Thyroid gland (tissue), 4 donors: ENCODE results near the gene SCAPER. TPM values are rescaled to one million over a fixed set of nuclear protein-coding genes. Genes with fewer than 3 reads are reported as not detected.
"Not testable (repeated sequence)": the region's sequence is repeated elsewhere in the genome, so short reads cannot be mapped to it uniquely, and the experiment has no call there.

Experiments
- DNase-seq, 2 donors: peaks; one replicate each; pipeline ENCODE4 v3.0.0-alpha.2; 2019
- H3K27ac ChIP-seq, 3 donors: fragments of 200-600 bp; sonication (generic); 1 replicate in 2 of 3; 2 replicates in 1 of 3; pipeline ENCODE4 v1.5.1; 2016 to 2019; ENCODE audit warnings: mild to moderate bottlenecking in 1 of 3, moderate library complexity in 1 of 3
- H3K27me3 ChIP-seq: fragments of 200-600 bp; sonication (generic); one replicate; pipeline ENCODE4 v1.5.1; 2019
- H3K36me3 ChIP-seq, 2 donors: fragments of 200-600 bp; sonication (generic); one replicate each; pipeline ENCODE4 v1.5.1; 2016 to 2019
- H3K4me1 ChIP-seq, 2 donors: fragments of 200-600 bp; sonication (generic); one replicate each; pipeline ENCODE4 v1.5.1; 2017 to 2019
- H3K4me3 ChIP-seq, 3 donors: fragments of 200-600 bp; sonication (generic); replicated peaks in 1 of 3; 1 replicate in 2 of 3; 2 replicates in 1 of 3; pipeline ENCODE4 v1.5.1; 2016; ENCODE audit warnings: mild to moderate bottlenecking in 1 of 3
- H3K9me3 ChIP-seq: fragments of 200-600 bp; sonication (generic); one replicate; pipeline ENCODE4 v1.5.1; 2017
- CTCF ChIP-seq, 6 experiments: fragments of 200-600 bp in 3 of 6; fragments of 450-650 bp in 3 of 6; sonication (generic) in 3 of 6; IDR thresholded peaks; one replicate each; pipeline ENCODE4 v1.5.1; 2016 to 2019; ENCODE audit warnings: antibody characterized with exemption in 6 of 6, mild to moderate bottlenecking in 2 of 6, inconsistent platforms in 1 of 6, moderate library complexity in 1 of 6
- POLR2A ChIP-seq, 2 donors: fragments of 450-650 bp; IDR thresholded peaks; one replicate each; pipeline ENCODE4 v1.6.1; 2017; ENCODE audit warnings: antibody characterized with exemption in 2 of 2, mild to moderate bottlenecking in 2 of 2, moderate library complexity in 1 of 2
- WGBS, 2 donors: methylation state at CpG; one replicate each; pipeline ENCODE4 v1.1.5; 2017; 5-methylcytosine and 5-hydroxymethylcytosine counted together
- intact Hi-C: fragments of 100-400 bp; cut with DNase I; formaldehyde crosslinking; loops from one replicate; pipeline ENCODE4 v1.15.1; 2023
- total RNA-seq, 4 donors: library from RNA; depleted of rRNA; stranded (reverse); fragments of >200 nt; gene quantifications; one replicate each; pipeline ENCODE4 v1.2.3, GENCODE V29; 2016

Gene SCAPER
- total RNA-seq, 4 donors from 2014 or later: 45.2 to 90.8 (median 63.6) TPM

DNA sequence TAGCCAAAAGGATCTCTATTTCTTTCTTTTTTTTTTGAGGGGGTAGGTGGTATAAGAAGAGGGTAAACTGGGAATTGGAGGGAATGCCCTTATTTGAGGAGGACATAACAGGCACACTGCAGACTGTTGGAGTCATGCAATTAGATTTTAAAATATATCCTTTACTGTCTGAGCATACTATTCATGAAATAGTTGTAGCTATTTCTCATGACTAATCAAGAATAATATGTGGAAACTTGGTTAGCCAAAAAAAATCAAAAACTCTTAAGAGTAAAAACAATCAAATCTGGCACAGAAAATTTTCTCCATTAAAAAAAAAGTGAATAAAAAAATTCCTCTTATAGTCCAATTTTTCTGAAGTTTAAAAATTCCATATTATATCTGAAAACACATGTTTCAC lies 174.9 kb downstream of the SCAPER start:
- intact Hi-C loops: no loop called here
- no peak for DNase-seq
- Histone ChIP-seq H3K36me3 (peaks cover 0 to 6% of the 10 kb centered on the region in 2 donors), H3K4me1 (no peaks in the 10 kb centered on the region), H3K27me3 (no peaks in the 10 kb centered on the region), H3K9me3 (no peaks in the 10 kb centered on the region), H3K4me3 (no peak overlapping the region), H3K27ac (no peak overlapping the region)
- TF ChIP-seq POLR2A (IDR thresholded peaks at IDR 0.05): no peak
- no peak for TF ChIP-seq CTCF (IDR thresholded peaks at IDR 0.05)

DNA sequence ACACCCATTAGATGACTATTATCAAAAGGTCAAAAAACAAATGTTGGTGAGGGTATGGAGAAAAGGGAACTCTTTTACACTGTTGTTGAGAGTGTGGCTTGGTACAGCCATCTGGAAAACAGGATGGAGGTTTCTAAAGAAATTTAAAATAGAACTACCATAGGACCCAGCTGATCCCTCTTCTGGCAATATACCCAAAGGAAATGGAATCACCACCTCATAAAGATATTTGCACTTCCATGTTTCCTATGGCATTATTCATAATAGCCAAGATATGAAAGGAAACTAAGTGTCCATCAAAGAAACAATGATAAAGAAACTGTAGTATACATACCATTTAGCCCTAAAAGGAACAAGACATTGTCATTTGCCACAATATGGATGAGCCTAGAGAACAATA lies 186.3 kb downstream of the SCAPER start:
- intact Hi-C loops: no loop called here
- H3K9me3 ChIP-seq: no peaks in the 10 kb centered on the region
- no peak overlapping the region for H3K27ac ChIP-seq
- TF ChIP-seq CTCF (IDR thresholded peaks at IDR 0.05) (no peak), POLR2A (IDR thresholded peaks at IDR 0.05) (no peak)
- H3K27me3 ChIP-seq: no peaks in the 10 kb centered on the region
- DNase-seq: no peak
- no peak overlapping the region for H3K4me3 ChIP-seq
- H3K36me3 ChIP-seq: no peaks in the 10 kb centered on the region
- no peaks in the 10 kb centered on the region for H3K4me1 ChIP-seq

GRCh38 chr15:76714950-76715349 lies 190.2 kb downstream of the SCAPER start:
- Histone ChIP-seq H3K4me1 (no peaks in the 10 kb centered on the region), H3K27me3 (no peaks in the 10 kb centered on the region), H3K9me3 (no peaks in the 10 kb centered on the region), H3K36me3 (no peaks in the 10 kb centered on the region), H3K4me3 (no peak overlapping the region), H3K27ac (no peak overlapping the region)
- DNase-seq: no peak
- intact Hi-C loops: no loop called here
- TF ChIP-seq POLR2A (IDR thresholded peaks at IDR 0.05): no peak
- TF ChIP-seq CTCF (IDR thresholded peaks at IDR 0.05): no peak
- 94 to 99% methylated on average over 3 to 4 of the region's 4 CpGs for WGBS, 2 donors

GRCh38 chr15:76711351-76711827 lies 193.8 kb downstream of the SCAPER start:
- H3K9me3 ChIP-seq: no peaks in the 10 kb centered on the region

DNA sequence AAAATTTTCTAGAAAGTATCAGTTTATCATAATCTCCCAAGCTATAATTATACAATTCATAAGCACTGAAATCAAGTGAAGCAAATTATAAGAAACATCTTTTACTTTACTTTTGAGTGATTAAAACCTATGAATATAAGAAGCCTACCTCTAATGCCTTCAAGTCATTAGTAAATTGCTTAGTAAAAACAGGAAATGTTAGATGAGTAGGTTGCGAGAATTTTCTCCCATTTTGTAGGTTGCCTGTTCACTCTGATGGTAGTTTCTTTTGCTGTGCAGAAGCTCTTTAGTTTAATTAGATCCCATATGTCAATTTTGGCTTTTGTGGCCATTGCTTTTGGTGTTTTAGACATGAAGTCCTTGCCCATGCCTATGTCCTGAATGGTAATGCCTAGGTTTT lies 201.1 kb downstream of the SCAPER start:
- H3K36me3 ChIP-seq, intact Hi-C loops, H3K27ac ChIP-seq, H3K9me3 ChIP-seq, H3K27me3 ChIP-seq, H3K4me3 ChIP-seq, DNase-seq, H3K4me1 ChIP-seq: not testable (repeated sequence)
- WGBS, 2 donors: 96 to 100% methylated on average over 1 of the region's 1 CpG

More at GRCh38 chr15:76711351-76711827, 193.8 kb downstream of the SCAPER start:
- Histone ChIP-seq H3K27ac (no peak overlapping the region), H3K4me3 (no peak overlapping the region), H3K27me3 (no peaks in the 10 kb centered on the region), H3K36me3 (no peaks in the 10 kb centered on the region), H3K4me1 (no peaks in the 10 kb centered on the region)
- WGBS, 2 donors: 93 to 96% methylated on average over 2 of the region's 2 CpGs
- intact Hi-C loops: no loop called here
- TF ChIP-seq CTCF (IDR thresholded peaks at IDR 0.05) (no peak), POLR2A (IDR thresholded peaks at IDR 0.05) (no peak)
- DNase-seq: no peak

- Histone ChIP-seq H3K9me3 (no peaks in the 10 kb centered on the region), H3K36me3 (no peaks in the 10 kb centered on the region), H3K27ac (no peak overlapping the region), H3K27me3 (no peaks in the 10 kb centered on the region), H3K4me1 (no peaks in the 10 kb centered on the region), H3K4me3 (no peak overlapping the region)
- intact Hi-C loops: no loop called here
- no peak for DNase-seq
- TF ChIP-seq CTCF (IDR thresholded peaks at IDR 0.05): no peak
- TF ChIP-seq POLR2A (IDR thresholded peaks at IDR 0.05): no peak
These were observed 208.3 kb downstream of the SCAPER start for GRCh38 chr15:76696840-76697239.

- H3K9me3 ChIP-seq, H3K4me3 ChIP-seq, H3K27ac ChIP-seq, H3K27me3 ChIP-seq, H3K36me3 ChIP-seq, intact Hi-C loops, H3K4me1 ChIP-seq, DNase-seq: not testable (repeated sequence)
- 94 to 100% methylated on average over 1 of the region's 1 CpG for WGBS, 2 donors
These were observed 212.6 kb downstream of the SCAPER start for GRCh38 chr15:76692546-76692945.

GRCh38 chr15:76687592-76687991 lies 217.5 kb downstream of the SCAPER start:
- H3K4me1 ChIP-seq, H3K27ac ChIP-seq, intact Hi-C loops, H3K36me3 ChIP-seq, H3K4me3 ChIP-seq, H3K27me3 ChIP-seq, DNase-seq, H3K9me3 ChIP-seq: not testable (repeated sequence)
- WGBS, 2 donors: 98% methylated on average over 4 of the region's 4 CpGs
